Naive thymus-derived CD4-positive, alpha-beta T cell (primary cell): ENCODE data around the gene SAMD3. TPM values are rescaled to one million over a fixed set of nuclear protein-coding genes. Genes with fewer than 3 reads are reported as not detected.

Experiments
- ATAC-seq: fragments of 150-1000 bp; cut with Tn5 transposase; 2 replicates; pipeline ENCODE4 v1.10.0; 2021; ENCODE audit warnings: mild to moderate bottlenecking, moderate library complexity
- CTCF ChIA-PET: fragments of 350-600 bp; sonication (Branson Sonifier 250); formaldehyde crosslinking; loops from one replicate; lab custom pipeline; 2021; ENCODE audit warnings: antibody characterized with exemption; lab: Charles Lee
- POLR2A ChIA-PET: fragments of 350-600 bp; sonication (Branson Sonifier 250); formaldehyde crosslinking; loops from one replicate; lab custom pipeline; 2021; ENCODE audit warnings: antibody characterized with exemption, inconsistent platforms; lab: Charles Lee
- DNase-seq, 9 donors: peaks; one replicate each; pipeline versions ENCODE4 v3.0.0 to v3.0.0-alpha.2; 2020 to 2022; ENCODE audit warnings: mixed read lengths in 1 of 9
- H3K27ac ChIP-seq: one replicate; pipeline ENCODE4 v1.7.0; 2013; ENCODE audit warnings: mild to moderate bottlenecking, low read depth, low read length, moderate library complexity
- H3K27me3 ChIP-seq, 2 donors: one replicate each; pipeline ENCODE4 v1.7.0; 2013; ENCODE audit warnings: low read length in 2 of 2, mild to moderate bottlenecking in 2 of 2, moderate library complexity in 2 of 2; ENCODE audit not compliant: control insufficient read depth in 2 of 2, insufficient read depth in 2 of 2
- H3K36me3 ChIP-seq, 3 experiments: 1 replicate in 2 of 3; 2 replicates in 1 of 3; pipeline ENCODE4 v1.7.0; 2013; ENCODE audit warnings: low read length in 3 of 3, mild to moderate bottlenecking in 3 of 3, moderate library complexity in 1 of 3; ENCODE audit not compliant: insufficient read depth in 3 of 3, control insufficient read depth in 2 of 3
- H3K4me1 ChIP-seq, 2 donors: one replicate each; pipeline ENCODE4 v1.7.0; 2013; ENCODE audit warnings: low read length in 2 of 2, mild to moderate bottlenecking in 2 of 2, moderate library complexity in 1 of 2; ENCODE audit not compliant: control insufficient read depth in 2 of 2, insufficient read depth in 2 of 2
- H3K4me3 ChIP-seq: 2 replicates; pipeline ENCODE4 v1.7.0; 2013; ENCODE audit warnings: mild to moderate bottlenecking, low read length
- H3K9me3 ChIP-seq, 3 experiments: 1 replicate in 2 of 3; 2 replicates in 1 of 3; pipeline ENCODE4 v1.7.0; 2013; ENCODE audit warnings: low read length in 3 of 3; ENCODE audit not compliant: control insufficient read depth in 2 of 3
- H3K27ac Mint-ChIP-seq, 9 donors: one replicate each; pipeline ENCODE4 v1.8.0; 2020 to 2022; ENCODE audit warnings: mixed read lengths in 9 of 9, mild to moderate bottlenecking in 8 of 9, moderate library complexity in 5 of 9, inconsistent platforms in 2 of 9
- H3K27me3 Mint-ChIP-seq, 5 donors: one replicate each; pipeline ENCODE4 v1.8.0; 2021 to 2022; ENCODE audit warnings: mixed read lengths in 5 of 5, mild to moderate bottlenecking in 1 of 5
- H3K36me3 Mint-ChIP-seq, 5 donors: one replicate each; pipeline ENCODE4 v1.8.0; 2020 to 2022; ENCODE audit warnings: mixed read lengths in 5 of 5, mild to moderate bottlenecking in 3 of 5, inconsistent platforms in 1 of 5
- H3K4me1 Mint-ChIP-seq, 7 donors: one replicate each; pipeline ENCODE4 v1.8.0; 2020 to 2022; ENCODE audit warnings: mixed read lengths in 7 of 7, mild to moderate bottlenecking in 3 of 7, inconsistent platforms in 1 of 7
- H3K4me3 Mint-ChIP-seq, 10 donors: one replicate each; pipeline ENCODE4 v1.8.0; 2020 to 2022; ENCODE audit warnings: mild to moderate bottlenecking in 10 of 10, mixed read lengths in 10 of 10, moderate library complexity in 6 of 10, inconsistent platforms in 2 of 10
- H3K9me3 Mint-ChIP-seq, 11 donors: one replicate each; pipeline ENCODE4 v1.8.0; 2020 to 2022; ENCODE audit warnings: mixed read lengths in 11 of 11, mild to moderate bottlenecking in 4 of 11, inconsistent platforms in 1 of 11, moderate library complexity in 1 of 11
- intact Hi-C, 2 donors: fragments of 100-400 bp; cut with micrococcal nuclease; formaldehyde crosslinking; loops; one replicate each; pipeline ENCODE4 v1.15.1; 2023
- polyA plus RNA-seq, 2 donors: library from polyadenylated mRNA; unstranded; fragments of 300-500 nt; fragmentation: Illumina TruSeq; gene quantifications; one replicate each; pipeline ENCODE4 v1.2.3, GENCODE V29; 2021
- total RNA-seq, 6 experiments: library from RNA in 5 of 6; stranded (reverse) in 5 of 6; gene quantifications; 1 replicate in 5 of 6; 2 replicates in 1 of 6; pipeline ENCODE4 v1.2.3 and lab custom pipeline; 2021 to 2026

Gene SAMD3
- total and polyA plus RNA-seq, 7 experiments from 2014 or later = 23.7 to 67.3 (median 43.4) TPM

- ATAC-seq (no peak), DNase-seq (no peak)
- peaks cover 0 to 20% (median 7%) of the 10 kb centered on the region in 3 experiments for H3K36me3 ChIP-seq
- H3K27ac ChIP-seq = no peak overlapping the region
- no peak overlapping the region for H3K4me3 Mint-ChIP-seq
- H3K4me1 Mint-ChIP-seq = peaks cover 6 to 50% (median 27%) of the 10 kb centered on the region in 7 donors
- no peaks in the 10 kb centered on the region for H3K27me3 ChIP-seq
- H3K36me3 Mint-ChIP-seq = peaks cover 18 to 78% (median 62%) of the 10 kb centered on the region in 5 donors
- H3K27ac Mint-ChIP-seq = peak overlapping the region in 1 of 9 donors; percentile 9
- no peaks in the 10 kb centered on the region for H3K4me1 ChIP-seq
- H3K9me3 ChIP-seq = peaks cover 0 to 8% (median 0%) of the 10 kb centered on the region in 3 experiments
- no peak overlapping the region for H3K4me3 ChIP-seq
- peaks cover 0 to 29% (median 7%) of the 10 kb centered on the region in 11 donors for H3K9me3 Mint-ChIP-seq
- ChIA-PET CTCF (interaction anchor here (0.6 to 0.9 kb wide), 2 partner anchors 491 to 524 kb away, joined by 3 read pairs; no protein-coding TSS in a partner anchor), POLR2A (no interaction called here)
- intact Hi-C loops = no loop called here
- peaks cover 0 to 4% (median 0%) of the 10 kb centered on the region in 5 donors for H3K27me3 Mint-ChIP-seq
Observed at GRCh38 chr6:130163266-130163665, 59.5 kb downstream of the SAMD3 start.

GRCh38 chr6:130162421-130162820 lies 60.3 kb downstream of the SAMD3 start:
- Histone ChIP-seq H3K4me1 (no peaks in the 10 kb centered on the region), H3K4me3 (no peak overlapping the region), H3K9me3 (peaks cover 0 to 8% (median 0%) of the 10 kb centered on the region in 3 experiments), H3K27me3 (no peaks in the 10 kb centered on the region), H3K27ac (no peak overlapping the region), H3K36me3 (peaks cover 0 to 20% (median 7%) of the 10 kb centered on the region in 3 experiments)
- H3K4me1 Mint-ChIP-seq = peaks cover 6 to 48% (median 27%) of the 10 kb centered on the region in 7 donors
- H3K9me3 Mint-ChIP-seq = peaks cover 0 to 29% (median 7%) of the 10 kb centered on the region in 11 donors
- H3K27me3 Mint-ChIP-seq = peaks cover 0 to 4% (median 0%) of the 10 kb centered on the region in 5 donors
- DNase-seq (no peak), ATAC-seq (no peak)
- intact Hi-C loops = no loop called here
- peaks cover 18 to 77% (median 66%) of the 10 kb centered on the region in 5 donors for H3K36me3 Mint-ChIP-seq
- ChIA-PET CTCF (interaction anchor here (0.9 to 1.4 kb wide), 2 partner anchors 120 to 525 kb away, joined by 3 read pairs; no protein-coding TSS in a partner anchor), POLR2A (interaction anchor here (0.8 kb wide), 1 partner anchor 24 kb away, joined by 3 read pairs; no protein-coding TSS in a partner anchor)
- peak overlapping the region in 2 of 9 donors; percentile 36 to 59 for H3K27ac Mint-ChIP-seq
- no peak overlapping the region for H3K4me3 Mint-ChIP-seq

- Mint-ChIP-seq H3K27me3 (peaks cover 0 to 4% (median 0%) of the 10 kb centered on the region in 5 donors), H3K4me1 (peaks cover 6 to 45% (median 27%) of the 10 kb centered on the region in 7 donors), H3K27ac (peak overlapping the region in 4 of 9 donors; percentile 34 to 67 (median 47)), H3K9me3 (peaks cover 0 to 29% (median 7%) of the 10 kb centered on the region in 11 donors), H3K36me3 (peaks cover 18 to 72% (median 61%) of the 10 kb centered on the region in 5 donors), H3K4me3 (no peak overlapping the region)
- no peak for ATAC-seq
- POLR2A ChIA-PET = interaction anchor here (0.6 to 1.0 kb wide), 4 partner anchors 24 to 991 kb away, joined by 3 to 4 read pairs (median 3); no protein-coding TSS in a partner anchor
- Histone ChIP-seq H3K27ac (no peak overlapping the region), H3K4me3 (no peak overlapping the region), H3K4me1 (no peaks in the 10 kb centered on the region), H3K9me3 (peaks cover 0 to 8% (median 0%) of the 10 kb centered on the region in 3 experiments), H3K36me3 (peaks cover 0 to 19% (median 7%) of the 10 kb centered on the region in 3 experiments), H3K27me3 (no peaks in the 10 kb centered on the region)
- intact Hi-C loops = no loop called here
- CTCF ChIA-PET = interaction anchor here (0.7 to 1.4 kb wide), 2 partner anchors 10 to 121 kb away, joined by 3 read pairs; no protein-coding TSS in a partner anchor
- no peak for DNase-seq
Observed at GRCh38 chr6:130161683-130162404, 60.9 kb downstream of the SAMD3 start.

GRCh38 chr6:130159956-130160355 lies 62.8 kb downstream of the SAMD3 start:
- peak overlapping the region in 4 of 9 donors; percentile 14 to 58 (median 34) for H3K27ac Mint-ChIP-seq
- CTCF ChIA-PET = no interaction called here
- ATAC-seq (no peak), DNase-seq (no peak)
- Histone ChIP-seq H3K4me1 (no peaks in the 10 kb centered on the region), H3K27me3 (no peaks in the 10 kb centered on the region), H3K9me3 (peaks cover 0 to 8% (median 0%) of the 10 kb centered on the region in 3 experiments), H3K4me3 (no peak overlapping the region), H3K27ac (no peak overlapping the region), H3K36me3 (peaks cover 0 to 12% (median 9%) of the 10 kb centered on the region in 3 experiments)
- intact Hi-C loops = no loop called here
- H3K4me3 Mint-ChIP-seq = no peak overlapping the region
- peaks cover 0 to 21% (median 4%) of the 10 kb centered on the region in 11 donors for H3K9me3 Mint-ChIP-seq
- POLR2A ChIA-PET = no interaction called here
- H3K36me3 Mint-ChIP-seq = peaks cover 14 to 57% (median 49%) of the 10 kb centered on the region in 5 donors
- H3K4me1 Mint-ChIP-seq = peaks cover 0 to 35% (median 15%) of the 10 kb centered on the region in 7 donors
- H3K27me3 Mint-ChIP-seq = peaks cover 0 to 4% (median 0%) of the 10 kb centered on the region in 5 donors

GRCh38 chr6:130158548-130158947 lies 64.2 kb downstream of the SAMD3 start:
- CTCF ChIA-PET = interaction anchor here (1.0 kb wide), 1 partner anchor 124 kb away, joined by 3 read pairs; no protein-coding TSS in a partner anchor
- H3K9me3 Mint-ChIP-seq = peaks cover 0 to 15% (median 4%) of the 10 kb centered on the region in 11 donors
- ATAC-seq (no peak), DNase-seq (no peak)
- no peak overlapping the region for H3K4me3 Mint-ChIP-seq
- H3K27me3 Mint-ChIP-seq = no peaks in the 10 kb centered on the region
- peaks cover 0 to 27% (median 15%) of the 10 kb centered on the region in 7 donors for H3K4me1 Mint-ChIP-seq
- no peaks in the 10 kb centered on the region for H3K4me1 ChIP-seq
- H3K9me3 ChIP-seq = peaks cover 0 to 8% (median 0%) of the 10 kb centered on the region in 3 experiments
- H3K36me3 ChIP-seq = peaks cover 0 to 9% (median 6%) of the 10 kb centered on the region in 3 experiments
- no peaks in the 10 kb centered on the region for H3K27me3 ChIP-seq
- peak overlapping the region in 1 of 9 donors; percentile 8 for H3K27ac Mint-ChIP-seq
- POLR2A ChIA-PET = no interaction called here
- peaks cover 11 to 50% (median 42%) of the 10 kb centered on the region in 5 donors for H3K36me3 Mint-ChIP-seq
- no peak overlapping the region for H3K27ac ChIP-seq
- H3K4me3 ChIP-seq = no peak overlapping the region
- intact Hi-C loops = no loop called here

GRCh38 chr6:130158056-130158455 lies 64.7 kb downstream of the SAMD3 start:
- POLR2A ChIA-PET = no interaction called here
- CTCF ChIA-PET = interaction anchor here (1.0 kb wide), 1 partner anchor 124 kb away, joined by 3 read pairs; no protein-coding TSS in a partner anchor
- ATAC-seq (no peak), DNase-seq (no peak)
- Histone ChIP-seq H3K27ac (no peak overlapping the region), H3K27me3 (no peaks in the 10 kb centered on the region), H3K9me3 (peaks cover 0 to 8% (median 0%) of the 10 kb centered on the region in 3 experiments), H3K36me3 (peaks cover 0 to 10% (median 9%) of the 10 kb centered on the region in 3 experiments), H3K4me3 (no peak overlapping the region), H3K4me1 (no peaks in the 10 kb centered on the region)
- Mint-ChIP-seq H3K4me1 (peaks cover 0 to 23% (median 15%) of the 10 kb centered on the region in 7 donors), H3K36me3 (peaks cover 11 to 46% (median 43%) of the 10 kb centered on the region in 5 donors), H3K27me3 (no peaks in the 10 kb centered on the region), H3K27ac (no peak overlapping the region), H3K9me3 (peaks cover 0 to 15% (median 4%) of the 10 kb centered on the region in 11 donors), H3K4me3 (no peak overlapping the region)
- intact Hi-C loops = no loop called here
